CD4-positive, alpha-beta T cell treated with Interleukin-17A for 1 hour (primary cell): ENCODE data around the gene MAP2K7.
"Not testable (repeated sequence)": the region's sequence is repeated elsewhere in the genome, so short reads cannot be mapped to it uniquely, and the experiment has no call there.

Experiments
- DNase-seq: peaks from one replicate; pipeline ENCODE4 v3.0.0-alpha.2; 2020

Gene MAP2K7

GRCh38 chr19:7885818-7886217 lies 17.9 kb upstream of the MAP2K7 start:
- DNase-seq: no peak

GRCh38 chr19:7887408-7888144 lies 16.1 kb upstream of the MAP2K7 start:
- no peak for DNase-seq

- no peak for DNase-seq
These were observed 15.4 kb upstream of the MAP2K7 start, which contains the start of gene LRRC8E for GRCh38 chr19:7888145-7888825. TSS of gene LRRC8E (plus strand) at chr19:7888510. CDS start at chr19:7895604, 7,094 bp downstream.

GRCh38 chr19:7888826-7889217 lies 14.9 kb upstream of the MAP2K7 start:
- no peak for DNase-seq

DNA sequence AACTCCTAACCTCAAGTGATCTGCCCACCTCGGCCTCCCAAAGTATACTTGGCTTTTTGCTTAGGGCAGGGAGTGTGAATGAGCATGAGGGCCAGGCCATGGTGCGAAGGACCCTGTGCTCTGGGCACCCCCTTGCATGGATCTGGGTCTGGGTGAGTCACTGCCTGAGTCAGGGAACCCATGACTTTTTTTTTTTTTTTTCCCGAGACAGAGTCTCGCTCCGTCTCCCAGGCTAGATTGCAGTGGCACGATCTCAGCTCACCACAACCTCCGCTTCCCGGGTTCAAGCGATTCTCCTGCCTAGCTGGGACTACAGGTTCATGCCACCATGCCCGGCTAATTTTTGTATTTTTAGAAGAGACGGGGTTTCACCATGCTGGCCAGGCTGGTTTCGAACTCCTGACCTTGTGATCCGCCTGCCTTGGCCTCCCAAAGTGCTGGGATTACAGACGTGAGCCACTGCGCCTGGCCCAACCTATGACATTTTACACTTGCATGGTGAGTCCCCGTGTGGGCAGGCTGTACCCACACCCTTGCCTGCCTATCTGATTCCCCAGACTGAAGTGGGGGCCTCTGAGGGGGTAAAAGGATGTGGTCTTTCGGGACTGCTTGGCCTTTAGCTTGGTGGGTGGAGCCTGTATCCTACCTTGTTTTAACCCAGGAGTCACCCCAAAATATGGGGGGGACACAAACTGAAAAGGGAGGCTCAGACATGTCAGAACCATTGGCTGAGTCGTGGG lies 10.1 kb upstream of the MAP2K7 start:
- DNase-seq: not testable (repeated sequence)

DNA sequence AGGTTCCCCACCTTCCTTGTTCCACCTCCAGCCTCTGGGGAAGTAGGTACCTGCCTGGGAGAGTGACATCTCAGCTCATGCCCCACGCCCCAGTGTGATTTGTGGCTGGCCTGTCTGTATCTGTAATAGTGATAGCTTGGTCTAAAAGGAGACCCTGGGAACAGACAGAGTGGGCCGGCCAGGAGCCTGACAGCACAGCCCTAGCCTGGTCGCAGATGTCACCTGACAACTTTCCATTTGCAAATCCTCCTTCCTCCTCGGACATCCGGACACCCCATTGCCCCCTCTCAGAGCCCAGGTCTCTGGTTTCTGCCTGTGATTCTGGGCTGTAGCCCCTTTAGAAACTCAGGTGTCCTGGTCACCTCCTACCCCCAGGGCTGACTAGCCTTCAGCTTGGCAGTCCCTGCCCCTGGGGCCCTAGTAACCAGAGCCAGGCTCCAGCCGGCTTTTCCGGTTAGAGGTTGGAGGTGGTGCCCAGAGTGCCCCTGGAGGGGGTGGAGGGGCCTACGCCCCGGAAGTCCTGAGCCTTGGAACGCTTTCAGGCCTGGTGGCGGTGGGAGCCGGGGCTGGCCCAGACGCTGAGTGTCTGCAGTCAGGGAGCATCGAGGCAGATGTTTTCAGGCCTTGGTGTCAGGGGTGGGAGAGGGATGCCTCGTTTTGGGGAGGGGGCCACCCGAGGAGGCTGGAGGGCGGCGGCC lies 8.9 kb upstream of the MAP2K7 start:
- no peak for DNase-seq

DNA sequence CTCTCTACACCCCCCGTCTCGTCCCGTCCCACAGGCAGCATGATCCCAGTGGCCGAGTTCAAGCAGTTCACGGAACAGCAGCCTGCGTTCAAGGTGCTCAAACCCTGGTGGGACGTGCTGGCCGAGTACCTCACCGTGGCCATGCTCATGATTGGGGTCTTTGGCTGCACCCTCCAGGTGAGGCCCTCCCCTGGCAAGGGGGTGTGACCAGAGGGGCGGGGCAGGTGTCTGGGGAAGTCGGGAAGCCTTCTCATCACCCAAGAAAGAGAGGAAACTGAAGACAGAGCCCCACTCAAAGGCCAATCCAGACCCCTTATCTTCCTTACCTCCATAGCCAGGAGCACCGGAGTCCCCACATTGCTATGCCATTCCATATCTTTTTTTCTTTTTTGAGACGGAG lies 8.1 kb upstream of the MAP2K7 start:
- DNase-seq: no peak

DNA sequence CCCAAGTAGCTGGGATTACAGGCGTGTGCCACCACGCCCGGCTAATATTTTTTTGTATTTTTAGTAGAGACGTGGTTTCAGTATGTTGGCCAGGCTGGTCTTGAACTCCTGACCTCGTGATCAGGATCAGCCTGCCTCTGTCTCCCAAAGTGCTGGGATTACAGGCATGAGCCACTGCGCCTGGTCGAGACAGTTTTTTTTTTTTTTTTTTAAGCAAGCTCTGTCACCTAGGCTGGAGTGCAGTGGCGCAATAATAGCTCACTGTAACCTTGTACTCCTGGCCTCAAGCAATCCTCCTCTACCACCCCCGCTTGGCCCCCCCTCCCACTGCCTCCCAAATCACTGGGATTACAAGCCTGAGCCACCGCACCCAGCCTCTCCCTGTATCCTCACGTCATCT lies 6.4 kb upstream of the MAP2K7 start:
- DNase-seq: no peak

GRCh38 chr19:7898967-7899366 lies 4.7 kb upstream of the MAP2K7 start:
- no peak for DNase-seq

DNA sequence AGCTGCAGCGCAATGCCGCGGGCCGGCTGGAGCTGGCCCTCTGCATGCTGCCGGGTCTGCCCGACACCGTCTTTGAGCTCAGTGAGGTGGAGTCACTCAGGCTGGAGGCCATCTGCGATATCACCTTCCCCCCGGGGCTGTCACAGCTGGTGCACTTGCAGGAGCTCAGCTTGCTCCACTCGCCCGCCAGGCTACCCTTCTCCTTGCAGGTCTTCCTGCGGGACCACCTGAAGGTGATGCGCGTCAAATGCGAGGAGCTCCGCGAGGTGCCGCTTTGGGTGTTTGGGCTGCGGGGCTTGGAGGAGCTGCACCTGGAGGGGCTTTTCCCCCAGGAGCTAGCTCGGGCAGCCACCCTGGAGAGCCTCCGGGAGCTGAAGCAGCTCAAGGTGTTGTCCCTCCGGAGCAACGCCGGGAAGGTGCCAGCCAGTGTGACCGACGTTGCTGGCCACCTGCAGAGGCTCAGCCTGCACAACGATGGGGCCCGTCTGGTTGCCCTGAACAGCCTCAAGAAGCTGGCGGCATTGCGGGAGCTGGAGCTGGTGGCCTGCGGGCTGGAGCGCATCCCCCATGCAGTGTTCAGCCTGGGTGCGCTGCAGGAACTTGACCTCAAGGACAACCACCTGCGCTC lies 3.8 kb upstream of the MAP2K7 start:
- DNase-seq: no peak

- no peak for DNase-seq
These were observed 3.2 kb upstream of the MAP2K7 start for GRCh38 chr19:7900401-7900870.

DNA sequence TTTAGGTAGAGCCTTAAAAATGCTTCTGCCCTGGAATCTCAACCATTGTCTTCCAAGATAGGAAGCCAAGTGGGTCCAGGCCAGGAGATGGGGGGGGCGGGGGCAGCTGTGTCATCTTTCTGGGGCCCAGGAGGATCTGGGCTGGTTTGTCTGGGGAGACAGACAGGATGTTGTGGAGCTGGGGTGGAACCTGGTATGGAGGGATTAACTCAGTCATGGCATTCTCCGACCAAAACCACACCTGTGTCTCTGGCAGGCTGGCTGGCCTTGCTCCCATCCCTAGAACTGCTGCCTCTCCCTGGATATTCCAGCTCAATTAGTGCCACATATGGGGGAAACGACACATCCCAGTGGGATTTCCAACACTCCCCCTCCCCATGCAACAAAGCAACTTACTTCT lies 2.7 kb upstream of the MAP2K7 start:
- DNase-seq: no peak

GRCh38 chr19:7901337-7901736 lies 2.3 kb upstream of the MAP2K7 start:
- DNase-seq: no peak

DNA sequence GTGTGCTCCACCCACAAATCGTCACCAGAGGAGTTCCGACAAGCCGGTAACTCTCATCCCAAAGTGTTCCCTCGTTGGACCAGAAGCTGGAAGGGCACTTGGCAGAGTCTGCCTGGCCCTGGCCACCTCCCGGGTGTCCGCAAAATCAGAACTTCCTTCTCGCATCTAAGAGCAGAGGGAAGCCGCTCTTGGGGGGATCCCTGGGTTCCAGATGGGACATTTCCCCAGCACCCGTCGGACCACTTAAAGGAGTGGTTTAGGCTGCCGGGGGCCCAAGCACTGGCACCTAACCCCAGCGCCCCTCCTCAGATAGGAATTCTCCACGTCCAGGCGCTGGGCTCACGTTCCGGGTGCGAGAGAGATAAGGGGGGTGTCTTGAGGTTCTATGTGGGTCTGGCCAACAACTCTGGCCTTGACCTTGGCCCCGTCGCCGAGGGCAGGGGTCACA lies 857 bp upstream of the MAP2K7 start:
- DNase-seq: no peak

- DNase-seq: peak; percentile 91
These were observed 670 bp downstream of the MAP2K7 start for GRCh38 chr19:7904074-7905020.

- no peak for DNase-seq
These were observed 1.6 kb downstream of the MAP2K7 start for GRCh38 chr19:7905268-7905667.

GRCh38 chr19:7905859-7906258 lies 2.2 kb downstream of the MAP2K7 start:
- no peak for DNase-seq

DNA sequence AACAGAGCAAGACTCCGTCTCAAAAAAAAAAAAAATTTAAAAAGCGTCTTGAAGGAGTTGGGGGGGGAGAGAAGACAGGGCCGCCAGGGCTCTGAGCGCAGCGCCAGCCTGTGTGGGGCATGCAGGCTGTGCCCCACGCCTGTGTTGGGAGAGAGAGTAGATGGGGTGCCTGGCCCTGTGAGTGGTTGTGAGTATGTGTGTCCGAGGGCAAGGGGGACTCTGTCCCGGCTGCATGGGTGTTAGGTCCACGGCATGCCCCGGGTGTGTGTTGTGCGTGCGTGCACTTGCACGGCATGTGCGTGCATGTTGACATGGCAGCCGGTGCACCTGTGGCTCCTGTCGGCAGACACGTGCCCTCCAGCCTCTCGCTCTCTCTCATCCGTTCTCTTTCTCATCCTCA lies 3.4 kb downstream of the MAP2K7 start:
- no peak for DNase-seq

- no peak for DNase-seq
These were observed 3.9 kb downstream of the MAP2K7 start for GRCh38 chr19:7907544-7907943.

DNA sequence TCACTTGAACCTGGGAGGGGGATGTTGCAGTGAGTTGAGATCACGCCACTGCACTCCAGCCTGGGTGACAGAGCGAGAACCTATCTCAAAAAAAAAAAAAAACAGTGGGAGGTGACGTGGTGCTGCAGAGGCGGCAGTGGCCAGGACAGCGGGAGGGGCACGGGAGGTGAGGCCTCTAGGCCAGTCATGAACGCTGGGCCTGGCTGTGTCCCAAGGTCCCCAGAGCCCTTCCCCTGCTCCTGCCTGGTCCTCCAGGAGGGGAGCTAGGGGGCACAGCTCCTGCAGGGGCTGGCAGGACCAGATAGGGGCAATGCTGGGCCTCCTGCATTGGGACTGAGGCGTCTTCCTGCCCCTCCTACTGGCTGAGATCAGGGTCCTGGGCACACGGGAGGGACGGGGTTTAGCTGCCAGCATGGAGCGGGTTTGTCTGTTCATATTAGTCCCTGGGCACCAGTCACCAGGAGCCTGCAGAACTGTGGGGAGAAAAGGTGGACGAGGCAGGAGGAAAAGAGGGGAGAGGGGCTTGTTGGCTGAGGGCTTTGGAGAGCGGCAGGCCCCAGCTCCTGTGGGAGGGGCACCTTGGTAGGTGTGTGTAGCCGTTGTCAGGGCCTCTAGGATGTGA lies 4.5 kb downstream of the MAP2K7 start:
- no peak for DNase-seq
